ENCODE results near the gene PDGFB. TPM values are rescaled to one million over a fixed set of nuclear protein-coding genes. Genes with fewer than 3 reads are reported as not detected.
A peak's percentile ranks its signal among the peaks of the same experiment; 100 is the strongest.

The PDGFB gene
- total RNA-seq, 4 donors from 2014 or later = 2.7 to 7.5 (median 4.0) TPM

GRCh38 chr22:39283322-39284141, 38.8 kb upstream of the PDGFB start:
- Histone ChIP-seq H3K27me3 (peaks cover 3% of the 10 kb centered on the region), H3K4me1 (no peaks in the 10 kb centered on the region), H3K27ac (peak overlapping the region; percentile 42 to 62 (median 52)), H3K4me3 (no peak overlapping the region), H3K9me3 (no peaks in the 10 kb centered on the region), H3K36me3 (no peaks in the 10 kb centered on the region)
- WGBS, 2 donors (ENCODE audit: low coverage in 1 of 2) = 81% methylated on average over 15 of the region's 27 CpGs; no CpG with 5 or more reads in 1 of the 2 donors
- in situ Hi-C loops (cut with MboI; ENCODE audit: low pct_ligation_motif_present in 1 of 4, low pct_unique_long_range_greater_than_20kb in 1 of 4, low sequenced_read_pairs in 3 of 4) = no loop called here
- DNase-seq = peak; percentile 25
- TF ChIP-seq EP300 (IDR thresholded peaks at IDR 0.05; ENCODE audit: low read depth) = no peak
- no peak for TF ChIP-seq CTCF (IDR thresholded peaks at IDR 0.05)
- TF ChIP-seq POLR2AphosphoS5 (IDR thresholded peaks at IDR 0.05) = no peak
- intact Hi-C loops (cut with DNase I; ENCODE audit: low total_unique reads) = no loop called here

- in situ Hi-C loops (cut with MboI; ENCODE audit: low pct_ligation_motif_present in 1 of 4, low pct_unique_long_range_greater_than_20kb in 1 of 4, low sequenced_read_pairs in 3 of 4) (no loop called here), intact Hi-C loops (cut with DNase I; ENCODE audit: low total_unique reads) (no loop called here)
- no peak for DNase-seq
- no peaks in the 10 kb centered on the region for H3K9me3 ChIP-seq
- 67 to 100% methylated on average over 1 to 9 of the region's 9 CpGs for WGBS, 2 donors (ENCODE audit: low coverage in 1 of 2)
- TF ChIP-seq EP300 (IDR thresholded peaks at IDR 0.05; ENCODE audit: low read depth) = no peak
- no peak for TF ChIP-seq POLR2A (IDR thresholded peaks at IDR 0.05)
- TF ChIP-seq CTCF (IDR thresholded peaks at IDR 0.05) = no peak
- no peak for TF ChIP-seq POLR2AphosphoS5 (IDR thresholded peaks at IDR 0.05)
- no peaks in the 10 kb centered on the region for H3K4me1 ChIP-seq
- peaks cover 10% of the 10 kb centered on the region for H3K27me3 ChIP-seq
- no peaks in the 10 kb centered on the region for H3K36me3 ChIP-seq
- no peak overlapping the region for H3K4me3 ChIP-seq
- peak overlapping the region; percentile 42 to 62 (median 52) for H3K27ac ChIP-seq
Observed at GRCh38 chr22:39282645-39283321, 38.0 kb upstream of the PDGFB start.

- H3K4me3 ChIP-seq = no peak overlapping the region
- no peaks in the 10 kb centered on the region for H3K36me3 ChIP-seq
- no peak for DNase-seq
- intact Hi-C loops (cut with DNase I; ENCODE audit: low total_unique reads) (no loop called here), in situ Hi-C loops (cut with MboI; ENCODE audit: low pct_ligation_motif_present in 1 of 4, low pct_unique_long_range_greater_than_20kb in 1 of 4, low sequenced_read_pairs in 3 of 4) (no loop called here)
- no peaks in the 10 kb centered on the region for H3K9me3 ChIP-seq
- H3K27me3 ChIP-seq = peaks cover 10% of the 10 kb centered on the region
- H3K27ac ChIP-seq = no peak overlapping the region
- no peaks in the 10 kb centered on the region for H3K4me1 ChIP-seq
- WGBS, 2 donors (ENCODE audit: low coverage in 1 of 2) = 82 to 83% methylated on average over 5 to 6 of the region's 6 CpGs
- no peak for TF ChIP-seq POLR2AphosphoS5 (IDR thresholded peaks at IDR 0.05)
Observed at GRCh38 chr22:39281126-39281525, 36.3 kb upstream of the PDGFB start.

- H3K4me3 ChIP-seq = no peak overlapping the region
- H3K9me3 ChIP-seq = no peaks in the 10 kb centered on the region
- no peak overlapping the region for H3K27ac ChIP-seq
- no peak for TF ChIP-seq POLR2A (IDR thresholded peaks at IDR 0.05)
- TF ChIP-seq CTCF (IDR thresholded peaks at IDR 0.05) = no peak
- TF ChIP-seq POLR2AphosphoS5 (IDR thresholded peaks at IDR 0.05) = no peak
- no peak for TF ChIP-seq EP300 (IDR thresholded peaks at IDR 0.05; ENCODE audit: low read depth)
- H3K4me1 ChIP-seq = no peaks in the 10 kb centered on the region
- no peak for DNase-seq
- no peaks in the 10 kb centered on the region for H3K36me3 ChIP-seq
- WGBS, 2 donors (ENCODE audit: low coverage in 1 of 2) = 83% methylated on average over 4 of the region's 7 CpGs; no CpG with 5 or more reads in 1 of the 2 donors
- H3K27me3 ChIP-seq = peaks cover 10% of the 10 kb centered on the region
- in situ Hi-C loops (cut with MboI; ENCODE audit: low pct_ligation_motif_present in 1 of 4, low pct_unique_long_range_greater_than_20kb in 1 of 4, low sequenced_read_pairs in 3 of 4) (no loop called here), intact Hi-C loops (cut with DNase I; ENCODE audit: low total_unique reads) (no loop called here)
Observed at GRCh38 chr22:39280250-39280649, 35.5 kb upstream of the PDGFB start.

Data from transverse colon (tissue), 4 donors.